Endometrial microvascular endothelial cells (primary cell): ENCODE results near the gene PDK2. TPM values are rescaled to one million over a fixed set of nuclear protein-coding genes. Genes with fewer than 3 reads are reported as not detected.

Experiments used
- in situ Hi-C: cut with HindIII; loops from 2 replicates; pipeline ENCODE4 v1.10.0; 2017; ENCODE audit warnings: low sequenced_read_pairs, low pct_unique_long_range_greater_than_20kb; ENCODE audit errors: inconsistent ontology term
- total RNA-seq: library from RNA; depleted of rRNA; stranded (reverse); fragments of >200 nt; gene quantifications from one replicate; pipeline ENCODE4 v1.2.3, GENCODE V29; 2015; ENCODE audit errors: inconsistent ontology term

The PDK2 gene
- total RNA-seq, 1 donor from 2014 or later = 12.2 TPM

GRCh38 chr17:50153650-50154575, 58.8 kb downstream of the PDK2 start:
- in situ Hi-C loops = no loop called here

DNA sequence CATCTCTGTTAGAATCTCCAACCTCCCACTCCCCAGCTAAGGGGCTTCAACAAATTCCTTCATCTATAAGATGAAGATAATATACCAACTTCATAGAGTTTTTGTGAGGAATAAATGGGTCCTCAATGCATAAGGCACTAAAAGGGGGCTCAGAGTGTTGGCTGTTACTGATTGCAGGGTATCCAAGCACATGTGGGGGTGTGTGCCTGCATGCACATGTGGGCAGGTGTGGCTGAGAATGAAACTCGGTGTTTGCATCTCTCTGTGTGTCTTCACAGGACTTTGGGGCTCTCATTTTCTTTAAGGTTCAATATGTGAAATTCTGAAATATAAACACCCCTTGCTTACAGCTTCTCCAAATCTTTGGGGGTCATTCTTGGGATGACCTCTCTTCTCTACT, 59.5 kb downstream of the PDK2 start:
- in situ Hi-C loops = no loop called here

DNA sequence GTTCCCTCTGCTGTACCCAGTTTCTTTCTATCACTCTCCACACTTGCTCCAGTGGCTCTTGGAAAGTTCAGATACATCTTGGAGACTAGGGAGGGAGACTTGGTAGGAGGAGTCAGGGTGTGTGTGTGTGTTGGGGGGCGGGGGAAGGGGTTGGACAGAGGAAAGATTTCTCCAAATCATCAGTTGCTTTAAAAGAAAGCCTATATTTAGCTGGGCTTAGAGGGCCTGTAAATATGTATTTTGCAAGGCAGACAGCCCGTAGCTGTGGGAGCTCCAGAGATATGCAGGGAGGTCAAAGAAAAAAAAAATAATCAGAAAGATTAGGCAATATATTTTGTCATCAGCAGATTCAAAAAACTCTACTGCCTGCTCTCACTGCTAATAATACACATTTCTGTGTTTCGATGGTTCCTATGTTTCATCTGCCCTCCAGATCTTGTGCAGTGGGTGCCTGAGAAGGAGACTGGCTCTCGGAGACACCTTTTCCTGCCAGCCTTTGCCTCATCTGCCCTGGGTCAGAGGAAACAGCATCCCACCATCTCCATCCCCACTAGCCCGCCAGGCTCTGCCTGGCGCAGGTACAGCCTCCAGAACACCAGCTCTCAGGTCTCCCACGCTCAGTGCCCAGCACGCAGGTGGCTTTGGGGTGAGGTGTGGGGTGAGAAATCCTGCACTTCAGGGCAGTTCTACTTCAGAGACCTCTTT, 60.1 kb downstream of the PDK2 start:
- in situ Hi-C loops = no loop called here

DNA sequence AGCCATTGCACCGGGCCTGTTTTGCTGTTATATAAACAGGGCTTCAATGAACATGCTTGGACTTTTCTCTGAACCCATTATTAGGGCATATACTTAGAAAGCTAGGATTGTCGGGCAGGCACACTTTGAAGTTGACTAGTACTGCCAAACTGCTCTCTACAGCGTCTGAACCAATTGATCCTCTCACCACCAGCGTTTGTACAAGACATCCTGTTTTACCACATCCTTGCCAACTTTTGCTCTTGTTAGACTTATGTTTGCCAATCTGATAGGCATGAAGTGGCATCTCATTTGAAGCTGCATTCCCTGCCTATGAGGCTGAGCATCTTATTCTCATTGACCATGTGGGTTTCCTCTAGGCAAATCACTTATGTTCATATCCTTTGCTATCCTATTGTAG, 62.7 kb downstream of the PDK2 start:
- in situ Hi-C loops = no loop called here

DNA sequence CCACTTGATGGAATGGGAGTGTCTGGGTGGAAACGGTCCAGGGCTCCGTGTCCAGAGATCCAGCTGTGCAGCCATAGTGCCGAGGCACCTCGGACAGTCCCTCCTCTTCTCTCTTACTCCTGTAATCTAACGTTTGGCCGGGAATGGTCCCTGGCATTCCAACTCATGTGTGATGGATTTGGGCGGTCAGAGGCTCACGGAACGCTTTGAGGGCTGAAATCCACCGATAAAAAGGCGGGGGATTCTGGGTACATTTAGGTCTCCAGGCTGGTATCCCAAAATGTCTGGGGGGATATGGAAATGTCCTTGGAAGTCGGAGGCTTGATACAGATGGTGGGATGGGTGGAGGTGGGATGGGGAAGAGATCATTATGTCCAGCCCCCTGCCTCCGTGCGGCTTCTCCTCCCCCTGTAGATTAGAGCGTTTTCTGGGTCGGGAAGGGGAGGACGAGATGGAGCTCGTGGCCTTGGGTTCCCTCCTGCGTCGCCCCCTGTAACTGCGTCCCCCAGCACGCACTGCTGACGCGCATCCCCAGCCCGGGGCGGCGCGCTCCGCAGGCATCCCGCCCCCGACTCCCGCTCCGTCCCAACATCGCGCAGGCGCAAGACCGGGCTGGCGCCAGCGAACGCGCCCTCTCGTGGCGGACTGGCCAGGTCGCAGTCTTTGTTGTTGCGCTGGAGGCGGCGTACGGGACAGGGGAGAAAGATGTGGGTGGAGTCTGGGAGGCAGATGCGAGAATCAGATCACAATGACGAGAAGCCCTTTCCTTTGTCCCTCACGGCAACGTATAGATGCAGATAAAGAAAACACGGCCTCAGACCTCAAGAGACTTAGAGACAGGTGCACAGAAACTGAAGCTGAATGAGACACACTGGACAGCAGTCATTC, 66.1 kb downstream of the PDK2 start:
- in situ Hi-C loops = no loop called here

Other genes with a start within 250 kb of the PDK2 start
- gene TAC4, start 247.3 kb upstream of the PDK2 start, total RNA-seq = not detected
- gene DLX4, start 126.2 kb upstream of the PDK2 start, total RNA-seq = not detected
- not detected for gene DLX3, start 100.1 kb upstream of the PDK2 start, total RNA-seq
- gene ITGA3, start 39.2 kb upstream of the PDK2 start, total RNA-seq = 255 TPM
- 1.5 TPM for gene SAMD14, start 34.8 kb downstream of the PDK2 start, total RNA-seq
- 28.3 TPM for gene PPP1R9B, start 55.3 kb downstream of the PDK2 start, total RNA-seq
- gene SGCA, start 70.7 kb downstream of the PDK2 start, total RNA-seq = not detected
- gene COL1A1, start 106.3 kb downstream of the PDK2 start, total RNA-seq = 95.4 TPM
- gene TMEM92, start 179.1 kb downstream of the PDK2 start, total RNA-seq = not detected